ENCODE measurements around the gene ANKRD40CL.

Gene ANKRD40CL

DNA sequence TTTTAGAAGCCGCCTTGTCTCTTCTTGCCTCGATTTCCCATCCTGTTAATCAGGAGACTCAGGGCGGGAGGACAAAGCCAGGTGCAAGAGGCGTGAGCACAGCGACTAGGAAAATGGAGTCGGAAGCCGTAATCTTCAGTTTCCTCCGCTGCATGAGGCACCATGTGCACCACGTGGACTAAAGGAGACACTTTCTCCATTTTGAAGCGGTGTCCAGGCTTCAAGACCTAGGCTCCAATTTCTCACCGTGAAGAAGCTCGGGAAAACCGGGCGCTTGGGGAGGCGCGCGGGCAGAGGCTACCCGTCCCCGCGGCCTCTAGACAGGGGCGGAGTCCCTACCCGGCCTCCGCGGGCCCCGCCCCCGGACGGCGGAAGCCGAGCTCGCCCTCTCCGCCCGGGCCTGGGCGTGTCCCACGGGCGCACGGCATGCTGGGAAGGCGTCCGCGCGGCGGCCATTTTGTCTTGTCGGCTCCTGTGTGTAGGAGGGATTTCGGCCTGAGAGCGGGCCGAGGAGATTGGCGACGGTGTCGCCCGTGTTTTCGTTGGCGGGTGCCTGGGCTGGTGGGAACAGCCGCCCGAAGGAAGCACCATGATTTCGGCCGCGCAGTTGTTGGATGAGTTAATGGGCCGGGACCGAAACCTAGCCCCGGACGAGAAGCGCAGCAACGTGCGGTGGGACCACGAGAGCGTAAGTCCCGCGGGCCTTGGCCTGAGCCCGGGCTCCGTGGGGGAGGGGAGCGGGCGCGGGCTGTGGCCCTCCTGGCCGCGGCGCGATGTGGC, 48.0 kb downstream of the ANKRD40CL start, which contains the start of gene LUC7L3:
TSS of gene LUC7L3 (plus strand) at position 460 of the 780 bp plus-strand sequence. CDS start at position 590, 130 bp downstream.
- in situ Hi-C loops (cut with MboI; ENCODE audit: low sequenced_read_pairs) = no loop called here

DNA sequence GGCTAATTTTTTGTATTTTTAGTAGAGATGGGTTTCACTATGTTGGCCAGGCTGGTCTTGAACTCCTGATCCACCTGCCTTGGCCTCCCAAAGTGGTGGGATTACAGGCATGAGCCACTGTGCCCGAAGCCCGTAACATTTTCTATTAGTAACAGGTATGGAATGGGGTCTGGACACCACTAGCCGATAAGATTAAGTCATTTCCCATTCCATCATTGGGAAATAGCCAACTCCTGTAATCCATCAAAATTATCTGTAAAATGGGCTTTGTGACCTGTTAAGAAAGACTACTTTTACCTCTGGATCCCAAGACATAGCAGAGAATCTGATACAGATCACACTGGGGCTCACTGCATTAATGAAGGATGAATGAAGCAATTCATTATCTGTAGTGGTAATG, 51.8 kb downstream of the ANKRD40CL start:
- in situ Hi-C loops (cut with MboI; ENCODE audit: low sequenced_read_pairs) = no loop called here

DNA sequence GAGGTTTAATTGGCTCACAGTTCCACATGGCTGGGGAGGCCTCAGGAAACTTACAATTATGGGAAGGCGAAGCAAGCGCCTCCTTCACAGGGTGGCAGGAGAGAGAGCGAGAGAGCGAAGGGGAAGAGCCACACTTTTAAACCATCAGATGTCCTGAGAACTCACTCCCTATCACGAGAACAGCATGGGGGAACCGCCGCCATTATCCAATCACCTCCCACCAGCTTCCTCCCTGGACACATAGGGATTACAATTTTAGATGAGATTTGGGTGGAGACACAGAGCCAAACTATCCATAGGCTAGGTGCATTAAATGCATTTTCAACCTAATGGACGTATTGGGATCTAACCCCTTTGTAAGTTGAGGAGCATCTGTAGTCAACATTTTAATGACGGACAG, 54.7 kb downstream of the ANKRD40CL start:
- in situ Hi-C loops (cut with MboI; ENCODE audit: low sequenced_read_pairs) = no loop called here
